Trophoblast cell (in vitro differentiated cells and primary cell): ENCODE measurements around the gene TIMP1.

ENCODE experiments used
- DNase-seq, 2 donors: peaks; one replicate each; pipeline ENCODE4 v3.0.0-alpha.2; 2016
- H2AFZ ChIP-seq: 2 replicates; pipeline ENCODE4 v1.6.1; 2013; ENCODE audit warnings: low read length, moderate library complexity, mild to moderate bottlenecking; ENCODE audit not compliant: insufficient read depth, poor library complexity
- H2AK5ac ChIP-seq: 2 replicates; pipeline ENCODE4 v1.6.1; 2013; ENCODE audit warnings: mild to moderate bottlenecking, low read length
- H2BK120ac ChIP-seq: 2 replicates; pipeline ENCODE4 v1.6.1; 2013; ENCODE audit warnings: low read length, mild to moderate bottlenecking, moderate library complexity; ENCODE audit not compliant: insufficient read depth, poor library complexity
- H2BK12ac ChIP-seq: 2 replicates; pipeline ENCODE4 v1.6.1; 2013; ENCODE audit warnings: mild to moderate bottlenecking, low read length, moderate library complexity
- H2BK5ac ChIP-seq: 2 replicates; pipeline ENCODE4 v1.6.1; 2013; ENCODE audit warnings: low read length, low read depth, moderate library complexity, mild to moderate bottlenecking; ENCODE audit not compliant: poor library complexity
- H3K14ac ChIP-seq: 2 replicates; pipeline ENCODE4 v1.6.1; 2013; ENCODE audit warnings: mild to moderate bottlenecking, low read length
- H3K18ac ChIP-seq: 2 replicates; pipeline ENCODE4 v1.6.1; 2013; ENCODE audit warnings: mild to moderate bottlenecking, low read length
- H3K23ac ChIP-seq: 2 replicates; pipeline ENCODE4 v1.6.1; 2013; ENCODE audit warnings: low read length
- H3K27ac ChIP-seq: 2 replicates; pipeline ENCODE4 v1.5.1; 2013; ENCODE audit warnings: low read depth, mild to moderate bottlenecking, inconsistent platforms, low read length, moderate library complexity
- H3K27me3 ChIP-seq: 2 replicates; pipeline ENCODE4 v1.6.1; 2013; ENCODE audit warnings: inconsistent platforms, mild to moderate bottlenecking, low read length, moderate library complexity; ENCODE audit not compliant: insufficient read depth
- H3K36me3 ChIP-seq, 2 experiments: 1 replicate in 1 of 2; 2 replicates in 1 of 2; pipeline ENCODE4 v1.6.1; 2013; ENCODE audit warnings: low read length in 2 of 2, mild to moderate bottlenecking in 2 of 2, moderate library complexity in 1 of 2; ENCODE audit not compliant: insufficient read depth in 2 of 2, control insufficient read depth in 1 of 2
- H3K4ac ChIP-seq: 2 replicates; pipeline ENCODE4 v1.6.1; 2013; ENCODE audit warnings: low read depth, mild to moderate bottlenecking, low read length, moderate library complexity
- H3K4me1 ChIP-seq, 2 experiments: 1 replicate in 1 of 2; 2 replicates in 1 of 2; pipeline ENCODE4 v1.6.1; 2013; ENCODE audit warnings: low read length in 2 of 2, mild to moderate bottlenecking in 2 of 2, moderate library complexity in 1 of 2; ENCODE audit not compliant: insufficient read depth in 2 of 2, control insufficient read depth in 1 of 2
- H3K4me2 ChIP-seq: 2 replicates; pipeline ENCODE4 v1.6.1; 2013; ENCODE audit warnings: inconsistent platforms, mild to moderate bottlenecking, low read length, moderate library complexity
- H3K4me3 ChIP-seq: 2 replicates; pipeline ENCODE4 v1.5.1; 2013; ENCODE audit warnings: mild to moderate bottlenecking, low read depth, low read length, inconsistent platforms
- H3K79me1 ChIP-seq: one replicate; pipeline ENCODE4 v1.6.1; 2013; ENCODE audit warnings: low read length
- H3K79me2 ChIP-seq: 2 replicates; pipeline ENCODE4 v1.6.1; 2013; ENCODE audit warnings: low read length, mild to moderate bottlenecking; ENCODE audit not compliant: control insufficient read depth, insufficient read depth, poor library complexity
- H3K9ac ChIP-seq: 2 replicates; pipeline ENCODE4 v1.6.1; 2013; ENCODE audit warnings: mild to moderate bottlenecking, low read length
- H3K9me3 ChIP-seq: 2 replicates; pipeline ENCODE4 v1.6.1; 2013; ENCODE audit warnings: low read depth, mild to moderate bottlenecking, control low read depth, inconsistent platforms, low read length; ENCODE audit not compliant: insufficient read depth
- H4K12ac ChIP-seq: 2 replicates; pipeline ENCODE4 v1.6.1; 2013; ENCODE audit warnings: low read depth, mild to moderate bottlenecking, low read length, moderate library complexity
- H4K8ac ChIP-seq: 2 replicates; pipeline ENCODE4 v1.6.1; 2013; ENCODE audit warnings: low read depth, mild to moderate bottlenecking, low read length, moderate library complexity
- H4K91ac ChIP-seq: one replicate; pipeline ENCODE4 v1.6.1; 2013; ENCODE audit warnings: low read depth, mild to moderate bottlenecking, low read length, moderate library complexity
- WGBS: extraction: QIAGEN DNeasy Blood & Tissue Kit; methylation state at CpG from one replicate; pipeline ENCODE4 v1.1.7; 2013; ENCODE audit warnings: missing lambda C conversion rate; ENCODE audit not compliant: insufficient read length, insufficient coverage; ENCODE audit errors: extremely low coverage; 5-methylcytosine and 5-hydroxymethylcytosine counted together

TIMP1 gene

GRCh38 chrX:47578692-47579091, 3.5 kb upstream of the TIMP1 start:
- H4K91ac ChIP-seq = peak overlapping the region; percentile 57
- H3K9ac ChIP-seq = no peak overlapping the region
- peaks cover 5% of the 10 kb centered on the region for H3K79me2 ChIP-seq
- no peak overlapping the region for H2AFZ ChIP-seq
- H3K79me1 ChIP-seq = peaks cover 20% of the 10 kb centered on the region
- no CpG with 5 or more reads among the region's 16 CpGs for WGBS
- no peak overlapping the region for H3K4me2 ChIP-seq
- no peak overlapping the region for H3K4me3 ChIP-seq
- no peak overlapping the region for H3K27ac ChIP-seq
- peaks cover 16 to 25% of the 10 kb centered on the region in 2 experiments for H3K4me1 ChIP-seq
- DNase-seq = no peak
- H2AK5ac ChIP-seq = no peak overlapping the region
- no peak overlapping the region for H2BK12ac ChIP-seq
- H3K18ac ChIP-seq = no peak overlapping the region
- peaks cover 3% of the 10 kb centered on the region for H3K9me3 ChIP-seq
- no peak overlapping the region for H3K4ac ChIP-seq
- no peak overlapping the region for H2BK5ac ChIP-seq
- no peak overlapping the region for H3K14ac ChIP-seq
- H4K12ac ChIP-seq = no peak overlapping the region
- no peak overlapping the region for H2BK120ac ChIP-seq
- no peak overlapping the region for H4K8ac ChIP-seq
- H3K27me3 ChIP-seq = no peaks in the 10 kb centered on the region
- H3K23ac ChIP-seq = no peak overlapping the region
- H3K36me3 ChIP-seq = no peaks in the 10 kb centered on the region

DNA sequence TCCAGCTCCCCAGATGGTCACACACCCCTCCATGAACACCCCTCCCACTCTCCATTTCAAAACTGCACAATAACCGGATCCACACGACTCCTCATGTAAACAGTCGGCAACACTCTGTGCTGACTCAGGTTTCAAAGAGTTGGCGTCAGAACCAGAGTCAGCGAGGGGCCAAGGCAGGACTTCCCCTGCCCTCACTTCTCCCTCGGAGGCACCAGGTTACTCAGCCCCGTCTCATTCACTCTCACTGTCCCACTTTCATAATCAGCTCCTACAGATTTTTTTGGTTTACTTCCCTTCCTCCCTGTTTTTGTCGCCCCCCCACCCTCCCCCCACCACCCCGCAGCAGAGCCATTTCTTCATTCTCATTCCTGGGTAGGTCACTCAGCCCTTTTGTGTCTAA, 2.7 kb upstream of the TIMP1 start:
- WGBS = no CpG with 5 or more reads among the region's 9 CpGs
- Histone ChIP-seq H2AK5ac (no peak overlapping the region), H3K4me1 (peaks cover 13 to 19% of the 10 kb centered on the region in 2 experiments), H3K4ac (no peak overlapping the region), H2BK12ac (no peak overlapping the region), H3K79me2 (peaks cover 2% of the 10 kb centered on the region), H3K9me3 (peaks cover 3% of the 10 kb centered on the region), H3K23ac (no peak overlapping the region), H4K91ac (no peak overlapping the region), H4K12ac (no peak overlapping the region), H3K4me3 (no peak overlapping the region), H3K36me3 (no peaks in the 10 kb centered on the region), H2AFZ (no peak overlapping the region), H3K79me1 (peaks cover 13% of the 10 kb centered on the region), H2BK120ac (no peak overlapping the region), H3K27ac (no peak overlapping the region), H3K27me3 (no peaks in the 10 kb centered on the region), H3K9ac (no peak overlapping the region), H2BK5ac (no peak overlapping the region), H3K14ac (no peak overlapping the region), H3K18ac (no peak overlapping the region), H4K8ac (no peak overlapping the region), H3K4me2 (no peak overlapping the region)
- peak; percentile 30 to 53 for DNase-seq

- no peak overlapping the region for H2BK5ac ChIP-seq
- H3K79me2 ChIP-seq = peaks cover 2% of the 10 kb centered on the region
- H4K91ac ChIP-seq = peak overlapping the region; percentile 11
- no peak overlapping the region for H2BK12ac ChIP-seq
- no peak overlapping the region for H3K4ac ChIP-seq
- H3K27me3 ChIP-seq = no peaks in the 10 kb centered on the region
- H3K23ac ChIP-seq = no peak overlapping the region
- H3K27ac ChIP-seq = no peak overlapping the region
- no peak overlapping the region for H3K18ac ChIP-seq
- peaks cover 6% of the 10 kb centered on the region for H3K79me1 ChIP-seq
- H3K4me1 ChIP-seq = peaks cover 3 to 4% of the 10 kb centered on the region in 2 experiments
- no peak overlapping the region for H3K4me2 ChIP-seq
- no peak overlapping the region for H4K8ac ChIP-seq
- H3K9ac ChIP-seq = no peak overlapping the region
- H3K14ac ChIP-seq = no peak overlapping the region
- H3K9me3 ChIP-seq = peaks cover 3% of the 10 kb centered on the region
- DNase-seq = no peak
- no peak overlapping the region for H3K4me3 ChIP-seq
- H3K36me3 ChIP-seq = peaks cover 10 to 11% of the 10 kb centered on the region in 2 experiments
- H2AFZ ChIP-seq = no peak overlapping the region
- 100% methylated on average over 1 of the region's 8 CpGs for WGBS
- no peak overlapping the region for H4K12ac ChIP-seq
- H2BK120ac ChIP-seq = no peak overlapping the region
- no peak overlapping the region for H2AK5ac ChIP-seq
Measured at GRCh38 chrX:47583240-47583861, 1.1 kb downstream of the TIMP1 start.

DNA sequence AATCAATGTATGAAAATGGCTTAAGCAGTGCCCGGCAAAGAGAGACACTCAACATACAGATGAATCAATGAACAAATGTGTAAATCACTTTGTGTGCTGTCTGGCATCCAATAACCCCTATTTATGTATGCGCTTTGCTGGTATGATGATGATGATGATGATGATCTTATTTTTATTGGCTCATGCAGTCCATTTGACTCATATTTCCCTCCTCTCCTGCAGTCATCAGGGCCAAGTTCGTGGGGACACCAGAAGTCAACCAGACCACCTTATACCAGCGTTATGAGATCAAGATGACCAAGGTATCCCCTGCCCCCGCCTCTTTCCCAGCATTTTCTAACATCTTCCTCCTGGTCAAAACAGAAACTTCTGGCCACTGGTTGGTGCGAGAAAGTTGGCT, 2.5 kb downstream of the TIMP1 start:
- Histone ChIP-seq H2AK5ac (no peak overlapping the region), H2BK5ac (no peak overlapping the region), H3K4me1 (peaks cover 3 to 4% of the 10 kb centered on the region in 2 experiments), H3K36me3 (peaks cover 10 to 11% of the 10 kb centered on the region in 2 experiments), H3K23ac (no peak overlapping the region), H3K27ac (no peak overlapping the region), H3K79me2 (peaks cover 2% of the 10 kb centered on the region), H3K18ac (no peak overlapping the region), H4K12ac (no peak overlapping the region), H2BK120ac (no peak overlapping the region), H3K4me2 (no peak overlapping the region), H3K4ac (no peak overlapping the region), H2BK12ac (no peak overlapping the region), H4K8ac (no peak overlapping the region), H3K9ac (no peak overlapping the region), H3K14ac (no peak overlapping the region), H3K79me1 (peaks cover 6% of the 10 kb centered on the region), H4K91ac (no peak overlapping the region), H2AFZ (no peak overlapping the region), H3K4me3 (no peak overlapping the region), H3K27me3 (no peaks in the 10 kb centered on the region), H3K9me3 (peaks cover 3% of the 10 kb centered on the region)
- no peak for DNase-seq
- WGBS = no CpG with 5 or more reads among the region's 6 CpGs
